Spleen (tissue), 7 donors: Measurements from ENCODE around the gene PLD2.

Experiments used
- CTCF ChIP-seq, 11 experiments: fragments of 200-600 bp in 7 of 11; fragments of 450-650 bp in 4 of 11; sonication (generic) in 4 of 11; IDR thresholded peaks in 8 of 11; conservative IDR thresholded peaks in 3 of 11; 1 replicate in 7 of 11; 2 replicates in 4 of 11; pipeline versions ENCODE4 v1.4.0 to v1.8.0; 2016 to 2021; ENCODE audit warnings: antibody characterized with exemption in 11 of 11, inconsistent platforms in 4 of 11, mild to moderate bottlenecking in 1 of 11
- POLR2A ChIP-seq, 3 donors: fragments of 450-650 bp; IDR thresholded peaks; one replicate each; pipeline ENCODE4 v1.5.1; 2017; ENCODE audit warnings: antibody characterized with exemption in 3 of 3, mild to moderate bottlenecking in 1 of 3
- POLR2AphosphoS5 ChIP-seq, 3 donors: sonication (generic); formaldehyde crosslinking; IDR thresholded peaks; one replicate each; pipeline ENCODE4 v1.5.1; 2017; ENCODE audit warnings: antibody characterized with exemption in 3 of 3
- donor health status: DM: no; HTN: no; CAD: no; lungs with moderate emphysema.
- donor health status: DM: no; HTN: no; CAD: no.
- donor health status: DM: no; HTN: no; CAD: no.

- TF ChIP-seq CTCF (IDR thresholded peaks at IDR 0.05 in 8 of 11, conservative IDR thresholded peaks at IDR 0.05 in 3 of 11): no peak
- no peak for TF ChIP-seq POLR2A (IDR thresholded peaks at IDR 0.05)
- TF ChIP-seq POLR2AphosphoS5 (IDR thresholded peaks at IDR 0.05): no peak
Measured at GRCh38 chr17:4772235-4772613, 34.7 kb upstream of the PLD2 start.
